Neural progenitor cell (in vitro differentiated cells): ENCODE measurements around the gene ARFRP1.

Experiments used
- CTCF ChIP-seq: fragments of 200-600 bp; sonication (generic); IDR thresholded peaks from 2 replicates; pipeline ENCODE4 v1.5.1; 2017; ENCODE audit warnings: antibody characterized with exemption, mild to moderate bottlenecking
- EZH2phosphoT487 ChIP-seq: fragments of 200-600 bp; sonication (generic); IDR thresholded peaks from 2 replicates; pipeline ENCODE4 v1.6.1; 2017; ENCODE audit warnings: antibody characterized with exemption

- TF ChIP-seq EZH2phosphoT487 = no peak
- TF ChIP-seq CTCF = no peak
Observed at GRCh38 chr20:63741354-63741675, 33.5 kb upstream of the ARFRP1 start.
